HepG2 (cell line): ENCODE measurements around the gene SH2D3A. TPM values are rescaled to one million over a fixed set of nuclear protein-coding genes. Genes with fewer than 3 reads are reported as not detected.

Source experiments
- AKNA ChIP-seq: sonication (generic); formaldehyde crosslinking; IDR thresholded peaks from 2 replicates; pipeline ENCODE4 v1.4.0; 2020; ENCODE audit warnings: missing genetic modification reagents, borderline replicate concordance
- FOXC1 ChIP-seq: sonication (generic); formaldehyde crosslinking; IDR thresholded peaks from 2 replicates; pipeline ENCODE4 v1.8.0; 2022; ENCODE audit warnings: mild to moderate bottlenecking, missing genetic modification reagents, borderline replicate concordance
- KDM3A ChIP-seq: IDR thresholded peaks from 2 replicates; pipeline ENCODE4 v1.6.1; 2018; ENCODE audit warnings: low read depth, missing compliant biosample characterization
- KMT2A ChIP-seq: sonication (generic); formaldehyde crosslinking; IDR thresholded peaks from 2 replicates; pipeline ENCODE4 v1.4.0; 2020; ENCODE audit warnings: missing genetic modification reagents
- MTF1 ChIP-seq: sonication (generic); formaldehyde crosslinking; IDR thresholded peaks from 2 replicates; pipeline ENCODE4 v1.5.0; 2020; ENCODE audit warnings: missing genetic modification reagents
- MXD1 ChIP-seq: sonication (generic); formaldehyde crosslinking; IDR thresholded peaks from 2 replicates; pipeline ENCODE4 v1.4.0; 2020; ENCODE audit warnings: mild to moderate bottlenecking, missing genetic modification reagents
- MYC ChIP-seq: sonication (generic); formaldehyde crosslinking; IDR thresholded peaks from 2 replicates; pipeline ENCODE4 v1.9.0; 2021; ENCODE audit warnings: missing genetic modification reagents, borderline replicate concordance
- RAD21 ChIP-seq: fragments of 450-650 bp; formaldehyde crosslinking; IDR thresholded peaks from 2 replicates; pipeline ENCODE4 v1.5.0; 2020; ENCODE audit warnings: mild to moderate bottlenecking
- SMAD1 ChIP-seq: sonication (generic); formaldehyde crosslinking; IDR thresholded peaks from 2 replicates; pipeline ENCODE4 v1.4.0; 2020; ENCODE audit warnings: missing genetic modification reagents, low read depth, mild to moderate bottlenecking, borderline replicate concordance
- ZMYM4 ChIP-seq: sonication (generic); formaldehyde crosslinking; IDR thresholded peaks from 2 replicates; pipeline ENCODE4 v1.8.1; 2023; ENCODE audit warnings: mild to moderate bottlenecking, missing genetic modification reagents
- ZNF263 ChIP-seq: sonication (generic); formaldehyde crosslinking; IDR thresholded peaks from 2 replicates; pipeline ENCODE4 v1.4.0; 2020; ENCODE audit warnings: missing genetic modification reagents
- ZNF850 ChIP-seq: sonication (generic); formaldehyde crosslinking; conservative IDR thresholded peaks from 2 replicates; pipeline ENCODE4 v1.9.0; 2021; ENCODE audit warnings: mild to moderate bottlenecking, missing genetic modification reagents
- polyA plus RNA-seq, 8 experiments: library from polyadenylated mRNA; depleted of rRNA in 3 of 8; stranded (reverse) in 7 of 8; unstranded in 1 of 8; fragments of >200 nt; fragmentation: Illumina TruSeq in 4 of 8; extraction: Trizol in 4 of 8; gene quantifications; 2 replicates each; pipeline versions ENCODE4 v1.2.1 to v1.2.3, GENCODE V29; 2011 to 2016; ENCODE audit warnings: low read depth in 4 of 8, missing spikeins in 1 of 8, mixed read lengths in 1 of 8; ENCODE audit not compliant: insufficient read depth in 1 of 8
- total RNA-seq, 5 experiments: library from RNA; depleted of rRNA; stranded (reverse); fragments of >200 nt; fragmentation: Illumina TruSeq; extraction: Trizol; gene quantifications; 2 replicates each; pipeline ENCODE4 v1.2.3, GENCODE V29; 2016; ENCODE audit warnings: low read depth in 1 of 5
- TF ChIP-seq, protein P1 (sequence below): sonication (generic); formaldehyde crosslinking; IDR thresholded peaks from 2 replicates; pipeline ENCODE4 v1.4.0; 2020; ENCODE audit warnings: missing genetic modification reagents
- TF ChIP-seq, protein P2 (sequence below): sonication (generic); formaldehyde crosslinking; IDR thresholded peaks from 2 replicates; pipeline ENCODE4 v1.8.0; 2022; ENCODE audit warnings: missing genetic modification reagents, mild to moderate bottlenecking, inconsistent platforms, borderline replicate concordance
- TF ChIP-seq, protein P3 (sequence below), 2 experiments: sonication (generic) in 1 of 2; formaldehyde crosslinking in 1 of 2; IDR thresholded peaks; 2 replicates each; pipeline versions ENCODE4 v1.4.0 to v1.6.1; 2018 to 2020; ENCODE audit warnings: missing genetic modification reagents in 2 of 2, borderline replicate concordance in 1 of 2, low read depth in 1 of 2, mild to moderate bottlenecking in 1 of 2, missing biosample characterization in 1 of 2

Gene SH2D3A
- total and polyA plus RNA-seq, 2 of the 13 experiments (the other 11 are each of a cell fraction or from before 2014, with no cell fraction given): 1.0 to 2.2 TPM

DNA sequence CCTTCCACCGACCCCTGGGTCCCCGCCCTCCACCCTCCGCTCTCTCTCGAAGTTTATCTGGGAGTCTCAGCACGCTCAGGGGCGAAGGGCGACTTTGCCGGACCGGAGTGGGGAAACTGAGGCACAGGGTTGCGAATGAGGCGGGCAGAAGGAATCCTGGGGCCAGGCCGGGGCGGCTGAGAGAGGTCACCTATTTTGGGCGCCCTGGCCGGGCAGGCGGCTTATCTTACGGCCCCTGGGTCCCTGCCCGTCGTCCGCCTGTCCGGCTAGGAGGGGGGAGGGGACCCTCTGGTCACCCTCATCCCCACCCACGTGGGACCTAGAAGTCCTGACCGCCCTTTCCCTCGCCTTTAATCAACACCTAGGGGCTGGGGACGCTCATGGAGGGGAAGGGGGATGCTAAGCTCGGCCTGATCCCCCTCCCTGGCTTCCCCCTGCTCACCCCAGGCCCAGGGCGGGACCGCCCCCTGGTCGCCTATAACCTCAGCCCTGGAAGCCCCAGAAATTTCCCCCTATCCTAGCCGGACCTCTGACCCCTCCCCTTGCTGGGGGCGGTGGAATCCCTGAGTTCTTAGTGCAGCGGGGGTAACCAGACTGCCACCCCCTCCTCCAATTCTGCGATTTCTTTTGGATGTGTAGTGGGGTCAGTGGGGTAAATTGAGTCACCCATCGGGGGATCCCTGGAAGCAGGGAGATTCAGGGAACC, 27.2 kb downstream of the SH2D3A start (continued):
- TF ChIP-seq AKNA (CRISPR knock-in tag): no peak
- TF ChIP-seq MTF1 (CRISPR knock-in tag): no peak
- peak; percentile 58; the same call in 1 of the 2 replicates for TF ChIP-seq MYC (CRISPR knock-in tag)
- TF ChIP-seq KDM3A (CRISPR knock-in tag): no peak
- 0 out of 2 replicates have a peak, but pooled peaks have one; percentile 21 for TF ChIP-seq FOXC1 (CRISPR knock-in tag)
- TF ChIP-seq, protein P1, sequence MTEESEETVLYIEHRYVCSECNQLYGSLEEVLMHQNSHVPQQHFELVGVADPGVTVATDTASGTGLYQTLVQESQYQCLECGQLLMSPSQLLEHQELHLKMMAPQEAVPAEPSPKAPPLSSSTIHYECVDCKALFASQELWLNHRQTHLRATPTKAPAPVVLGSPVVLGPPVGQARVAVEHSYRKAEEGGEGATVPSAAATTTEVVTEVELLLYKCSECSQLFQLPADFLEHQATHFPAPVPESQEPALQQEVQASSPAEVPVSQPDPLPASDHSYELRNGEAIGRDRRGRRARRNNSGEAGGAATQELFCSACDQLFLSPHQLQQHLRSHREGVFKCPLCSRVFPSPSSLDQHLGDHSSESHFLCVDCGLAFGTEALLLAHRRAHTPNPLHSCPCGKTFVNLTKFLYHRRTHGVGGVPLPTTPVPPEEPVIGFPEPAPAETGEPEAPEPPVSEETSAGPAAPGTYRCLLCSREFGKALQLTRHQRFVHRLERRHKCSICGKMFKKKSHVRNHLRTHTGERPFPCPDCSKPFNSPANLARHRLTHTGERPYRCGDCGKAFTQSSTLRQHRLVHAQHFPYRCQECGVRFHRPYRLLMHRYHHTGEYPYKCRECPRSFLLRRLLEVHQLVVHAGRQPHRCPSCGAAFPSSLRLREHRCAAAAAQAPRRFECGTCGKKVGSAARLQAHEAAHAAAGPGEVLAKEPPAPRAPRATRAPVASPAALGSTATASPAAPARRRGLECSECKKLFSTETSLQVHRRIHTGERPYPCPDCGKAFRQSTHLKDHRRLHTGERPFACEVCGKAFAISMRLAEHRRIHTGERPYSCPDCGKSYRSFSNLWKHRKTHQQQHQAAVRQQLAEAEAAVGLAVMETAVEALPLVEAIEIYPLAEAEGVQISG (CRISPR knock-in tag): no peak; the same call in 1 of the 2 replicates
- TF ChIP-seq MXD1: 0 out of 2 replicates have a peak, but pooled peaks have one; percentile 1
- no peak for TF ChIP-seq ZNF850 (CRISPR knock-in tag)
- 0 out of 2 replicates have a peak, but pooled peaks have one; percentile 21 for TF ChIP-seq ZMYM4
- TF ChIP-seq, protein P2, sequence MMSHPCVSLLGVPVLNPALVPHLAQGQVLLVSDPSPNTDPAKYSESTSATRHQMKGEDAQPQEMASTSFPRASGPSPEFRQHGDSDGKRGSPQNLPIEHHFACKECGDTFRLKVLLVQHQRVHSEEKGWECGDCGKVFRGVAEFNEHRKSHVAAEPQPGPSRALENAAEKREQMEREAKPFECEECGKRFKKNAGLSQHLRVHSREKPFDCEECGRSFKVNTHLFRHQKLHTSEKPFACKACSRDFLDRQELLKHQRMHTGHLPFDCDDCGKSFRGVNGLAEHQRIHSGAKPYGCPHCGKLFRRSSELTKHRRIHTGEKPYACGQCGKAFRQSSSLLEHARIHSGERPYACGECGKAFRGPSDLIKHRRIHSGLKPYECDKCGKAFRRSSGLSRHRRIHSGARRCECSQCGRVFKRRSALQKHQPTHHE (CRISPR knock-in tag): 0 out of 2 replicates have a peak, but pooled peaks have one; percentile 28
- TF ChIP-seq RAD21 (CRISPR knock-in tag): no peak
- TF ChIP-seq, protein P3, sequence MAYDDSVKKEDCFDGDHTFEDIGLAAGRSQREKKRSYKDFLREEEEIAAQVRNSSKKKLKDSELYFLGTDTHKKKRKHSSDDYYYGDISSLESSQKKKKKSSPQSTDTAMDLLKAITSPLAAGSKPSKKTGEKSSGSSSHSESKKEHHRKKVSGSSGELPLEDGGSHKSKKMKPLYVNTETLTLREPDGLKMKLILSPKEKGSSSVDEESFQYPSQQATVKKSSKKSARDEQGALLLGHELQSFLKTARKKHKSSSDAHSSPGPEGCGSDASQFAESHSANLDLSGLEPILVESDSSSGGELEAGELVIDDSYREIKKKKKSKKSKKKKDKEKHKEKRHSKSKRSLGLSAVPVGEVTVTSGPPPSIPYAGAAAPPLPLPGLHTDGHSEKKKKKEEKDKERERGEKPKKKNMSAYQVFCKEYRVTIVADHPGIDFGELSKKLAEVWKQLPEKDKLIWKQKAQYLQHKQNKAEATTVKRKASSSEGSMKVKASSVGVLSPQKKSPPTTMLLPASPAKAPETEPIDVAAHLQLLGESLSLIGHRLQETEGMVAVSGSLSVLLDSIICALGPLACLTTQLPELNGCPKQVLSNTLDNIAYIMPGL (CRISPR knock-in tag; IDR thresholded peaks at IDR 0.05; ENCODE audit: borderline replicate concordance in 1 of 2, low read depth in 1 of 2): peak in 1 of 2 experiments; percentile 44; a peak in 1 of 4 replicates
- peak; percentile 77 for TF ChIP-seq ZNF263 (CRISPR knock-in tag)
- TF ChIP-seq SMAD1 (CRISPR knock-in tag): no peak
- 0 out of 2 replicates have a peak, but pooled peaks have one; percentile 3 for TF ChIP-seq KMT2A (CRISPR knock-in tag)
